ENCODE results near the gene ABHD2. TPM values are rescaled to one million over a fixed set of nuclear protein-coding genes. Genes with fewer than 3 reads are reported as not detected.
A peak's percentile ranks its signal among the peaks of the same experiment; 100 is the strongest.

Gene ABHD2
- total RNA-seq (2014; rRNA removed; shearing (Covaris generic)): 12.6 and 16.1 TPM in 2 replicates
- 22.8 and 30.3 TPM in 2 replicates for total RNA-seq (2022)
- percentile 64 among the genes with signal in this experiment for Bru-seq, nascent RNA
- percentile 55 among the genes with signal in this experiment for BruChase-seq, experiment 1, labeled RNA remaining after a 6-hour chase
- percentile 63 among the genes with signal in this experiment for BruChase-seq, experiment 2, labeled RNA remaining after a 2-hour chase
- long read RNA-seq, full-length matches to known transcripts: 9 of 17 reads
- long read RNA-seq, partial matches to known transcripts: 0 of 17 reads
- long read RNA-seq, other reads (novel, unspliced or antisense): 8 of 17 reads

GRCh38 chr15:89087830-89088604, at the start of gene ABHD2:
Gene ABHD2 (plus strand): TSS chr15:89088456. CDS start chr15:89116328, 27,872 bp downstream.
- Histone ChIP-seq H4K20me1 (ENCODE audit: insufficient read depth, low read length) (no peaks in the 10 kb centered on the region), H3K79me2 (ENCODE audit: insufficient read depth, low read depth, low read length) (no peaks in the 10 kb centered on the region), H3K4me3 (ENCODE audit: low read depth, low read length, poor library complexity, severe bottlenecking) (peak within 1 kb of the TSS; percentile 88), H3K4me2 (ENCODE audit: low read length) (peak within 1 kb of the TSS; percentile 76), H3K4me1 (ENCODE audit: insufficient read depth, low read length, poor library complexity, severe bottlenecking) (peaks cover 28% of the 10 kb centered on the region), H3K9me2 (ENCODE audit: insufficient read depth, low read length) (no peaks in the 10 kb centered on the region), H3K9me3 (ENCODE audit: low read length) (no peaks in the 10 kb centered on the region), H3K27ac (ENCODE audit: low read depth, low read length, poor library complexity, severe bottlenecking) (peak within 1 kb of the TSS; percentile 25), H3K36me3 (ENCODE audit: insufficient read depth, low read length) (no peaks in the 10 kb centered on the region), H2AFZ (ENCODE audit: low read length) (peak within 1 kb of the TSS; percentile 91; the same call in 1 of the 2 replicates)
- DNase-seq (ENCODE audit: low spot score): peak; percentile 100
- TF ChIP-seq EZH2phosphoT487 (IDR thresholded peaks at IDR 0.05; ENCODE audit: borderline replicate concordance, low read depth, low read length) (no peak), CTCF (conservative IDR thresholded peaks at IDR 0.05; ENCODE audit: low read length) (no peak)
- ChIA-PET CTCF (ENCODE audit: unreplicated experiment) (interaction anchor here (0.7 kb wide), 1 partner anchor 246 kb away, joined by 3 read pairs; the partner anchor contains the start of gene POLG), POLR2A (interaction anchor here (0.6 to 3.1 kb wide), 11 partner anchors 8 to 786 kb away, joined by 3 to 15 read pairs (median 4); partner anchors contain the start of gene FANCI)
- BruUV-seq (replicated peaks): no TSS peak
- intact Hi-C loops (cut with micrococcal nuclease; ENCODE audit: unreplicated experiment): loop anchor here (5.0 to 10.0 kb wide), 2 partner anchors 176 to 463 kb away; partner anchors contain the start of genes AEN and MFGE8

- no peaks in the 10 kb centered on the region for H4K20me1 ChIP-seq (ENCODE audit: insufficient read depth, low read length)
- intact Hi-C loops (cut with micrococcal nuclease; ENCODE audit: unreplicated experiment): no loop called here
- no peaks in the 10 kb centered on the region for H3K9me3 ChIP-seq (ENCODE audit: low read length)
- no peaks in the 10 kb centered on the region for H3K79me2 ChIP-seq (ENCODE audit: insufficient read depth, low read depth, low read length)
- TF ChIP-seq EZH2phosphoT487 (IDR thresholded peaks at IDR 0.05; ENCODE audit: borderline replicate concordance, low read depth, low read length) (no peak), CTCF (conservative IDR thresholded peaks at IDR 0.05; ENCODE audit: low read length) (no peak)
- no peak overlapping the region for H3K27ac ChIP-seq (ENCODE audit: low read depth, low read length, poor library complexity, severe bottlenecking)
- H3K4me2 ChIP-seq (ENCODE audit: low read length): no peak overlapping the region
- H3K9me2 ChIP-seq (ENCODE audit: insufficient read depth, low read length): no peaks in the 10 kb centered on the region
- H3K4me3 ChIP-seq (ENCODE audit: low read depth, low read length, poor library complexity, severe bottlenecking): no peak overlapping the region
- H2AFZ ChIP-seq (ENCODE audit: low read length): no peak overlapping the region
- ChIA-PET POLR2A (interaction anchor here (0.7 kb wide), 1 partner anchor 29 kb away, joined by 8 read pairs; no protein-coding TSS in a partner anchor), CTCF (ENCODE audit: unreplicated experiment) (no interaction called here)
- H3K36me3 ChIP-seq (ENCODE audit: insufficient read depth, low read length): no peaks in the 10 kb centered on the region
- H3K4me1 ChIP-seq (ENCODE audit: insufficient read depth, low read length, poor library complexity, severe bottlenecking): no peaks in the 10 kb centered on the region
- no TSS peak for BruUV-seq (replicated peaks)
- no peak for DNase-seq (ENCODE audit: low spot score)
Measured at GRCh38 chr15:89039142-89039541, 49.1 kb upstream of the ABHD2 start.

All from OCI-LY7 (cell line).